GM12865 (cell line): ENCODE results near the gene USP53.
A peak's percentile ranks its signal among the peaks of the same experiment; 100 is the strongest.

Experiments used
- DNase-seq: peaks from one replicate; pipeline ENCODE4 v3.0.0; 2010; ENCODE audit warnings: low read depth
- H3K4me3 ChIP-seq: 2 replicates; pipeline ENCODE4 v1.5.1; 2011; ENCODE audit warnings: mild to moderate bottlenecking, low read depth, low read length, control low read depth
- TF ChIP-seq, protein P1 (sequence below): IDR thresholded peaks from 2 replicates; pipeline ENCODE4 v1.5.1; 2011; ENCODE audit warnings: low read length, control low read depth, low read depth, inconsistent platforms; ENCODE audit not compliant: insufficient read depth; ENCODE audit errors: missing control alignments

The USP53 gene

DNA sequence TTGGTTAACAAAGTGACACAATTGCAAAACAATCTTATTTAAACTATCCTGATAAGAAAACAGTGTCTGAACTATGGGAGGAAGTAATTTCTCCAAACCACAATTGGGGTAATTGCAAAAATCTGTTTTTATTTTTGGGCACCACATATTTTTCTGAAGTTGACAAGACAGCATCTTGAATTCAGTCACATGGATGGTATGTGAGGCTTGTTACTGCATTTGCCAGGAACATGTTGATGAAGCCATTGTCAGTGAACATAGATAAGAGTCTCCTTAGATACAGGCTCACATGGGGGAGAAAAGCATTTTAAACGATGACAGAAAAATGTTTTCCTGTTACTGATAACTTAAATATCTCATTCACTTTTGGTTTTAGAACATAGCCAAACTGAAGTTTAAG is 5.5 kb upstream of the USP53 start:
- no peak for DNase-seq
- H3K4me3 ChIP-seq = no peak overlapping the region

DNA sequence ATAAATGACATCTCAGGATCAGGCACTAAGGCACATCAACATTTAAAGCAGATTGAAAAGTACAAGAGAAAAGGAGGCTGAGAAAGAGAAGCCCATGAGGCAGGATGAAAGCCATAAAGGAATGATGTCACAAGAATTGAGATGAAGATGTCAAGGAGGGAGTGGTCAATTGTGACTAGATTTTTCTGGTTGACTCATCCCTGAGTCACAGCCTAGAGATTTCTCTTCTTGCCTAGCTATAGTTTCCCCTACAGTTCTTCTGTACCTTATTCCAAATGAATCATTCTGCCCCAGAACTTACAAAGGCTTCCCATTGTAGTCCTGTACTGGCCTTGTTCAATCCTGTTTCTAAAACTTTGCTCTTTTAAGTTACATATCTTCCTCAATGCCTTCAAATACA is 3.4 kb upstream of the USP53 start:
- DNase-seq = peak; percentile 20
- TF ChIP-seq, protein P1, sequence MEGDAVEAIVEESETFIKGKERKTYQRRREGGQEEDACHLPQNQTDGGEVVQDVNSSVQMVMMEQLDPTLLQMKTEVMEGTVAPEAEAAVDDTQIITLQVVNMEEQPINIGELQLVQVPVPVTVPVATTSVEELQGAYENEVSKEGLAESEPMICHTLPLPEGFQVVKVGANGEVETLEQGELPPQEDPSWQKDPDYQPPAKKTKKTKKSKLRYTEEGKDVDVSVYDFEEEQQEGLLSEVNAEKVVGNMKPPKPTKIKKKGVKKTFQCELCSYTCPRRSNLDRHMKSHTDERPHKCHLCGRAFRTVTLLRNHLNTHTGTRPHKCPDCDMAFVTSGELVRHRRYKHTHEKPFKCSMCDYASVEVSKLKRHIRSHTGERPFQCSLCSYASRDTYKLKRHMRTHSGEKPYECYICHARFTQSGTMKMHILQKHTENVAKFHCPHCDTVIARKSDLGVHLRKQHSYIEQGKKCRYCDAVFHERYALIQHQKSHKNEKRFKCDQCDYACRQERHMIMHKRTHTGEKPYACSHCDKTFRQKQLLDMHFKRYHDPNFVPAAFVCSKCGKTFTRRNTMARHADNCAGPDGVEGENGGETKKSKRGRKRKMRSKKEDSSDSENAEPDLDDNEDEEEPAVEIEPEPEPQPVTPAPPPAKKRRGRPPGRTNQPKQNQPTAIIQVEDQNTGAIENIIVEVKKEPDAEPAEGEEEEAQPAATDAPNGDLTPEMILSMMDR = no peak
- no peak overlapping the region for H3K4me3 ChIP-seq

More for the DNA sequence above, 5.5 kb upstream of the USP53 start:
- TF ChIP-seq, protein P1 = no peak

DNA sequence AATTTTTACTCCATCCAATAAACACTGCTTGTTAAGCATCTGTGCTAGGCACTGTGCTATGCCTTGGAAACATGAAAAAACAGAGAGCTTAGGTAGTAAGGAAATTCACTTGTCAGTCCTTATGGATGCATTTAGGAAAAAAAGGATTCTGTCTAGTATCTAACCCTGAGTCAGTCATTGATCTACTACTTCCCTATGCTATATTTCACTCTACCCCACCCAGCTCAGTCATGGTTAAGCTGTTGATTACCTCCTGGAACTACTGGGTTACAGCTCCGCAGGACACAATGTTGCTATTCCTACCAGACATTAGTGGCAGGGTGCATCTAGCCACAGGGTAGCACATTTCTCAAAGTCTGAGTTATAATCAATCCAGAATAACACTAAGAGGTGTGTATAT is 2.9 kb upstream of the USP53 start:
- DNase-seq = no peak
- TF ChIP-seq, protein P1 = no peak
- no peak overlapping the region for H3K4me3 ChIP-seq

DNA sequence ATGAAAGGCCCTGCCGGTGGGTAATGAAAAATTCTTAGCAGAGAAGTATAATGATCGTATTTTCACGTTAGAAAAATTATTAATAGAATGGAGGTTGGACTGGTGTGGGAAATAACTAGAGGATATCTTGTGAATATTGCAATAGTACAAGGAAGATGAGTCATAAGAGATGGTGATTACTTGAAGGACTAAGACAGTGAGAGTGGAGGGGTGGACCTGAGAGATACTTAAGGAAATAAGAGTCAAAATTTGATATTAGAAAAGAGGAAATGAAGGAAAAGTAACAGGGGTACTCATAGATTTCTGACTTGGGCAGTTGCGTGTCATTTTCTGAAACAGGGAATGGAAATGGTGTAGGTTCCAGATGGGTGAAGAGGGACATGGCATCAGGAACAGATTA is 1.7 kb upstream of the USP53 start:
- H3K4me3 ChIP-seq = no peak overlapping the region
- TF ChIP-seq, protein P1 = no peak
- DNase-seq = no peak

DNA sequence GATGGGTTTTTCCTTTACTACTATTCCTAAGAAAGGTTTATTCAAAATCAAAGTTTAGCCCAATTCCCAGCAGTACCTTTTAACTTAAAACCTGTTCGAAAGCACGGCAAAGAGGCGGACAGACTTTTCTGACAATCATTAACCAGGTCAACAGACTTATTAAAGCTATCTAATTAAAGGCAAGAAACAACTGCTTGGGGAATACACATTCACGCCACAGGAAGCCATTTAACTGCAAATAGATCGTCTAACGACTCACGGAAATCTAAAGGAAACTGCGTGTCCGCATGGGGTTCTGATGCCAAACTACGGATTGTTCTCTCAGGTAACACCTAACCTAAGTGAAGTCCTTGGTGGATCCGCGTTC is 663 bp upstream of the USP53 start:
- H3K4me3 ChIP-seq = peak overlapping the region; percentile 70
- TF ChIP-seq, protein P1 = no peak
- DNase-seq = no peak

DNA sequence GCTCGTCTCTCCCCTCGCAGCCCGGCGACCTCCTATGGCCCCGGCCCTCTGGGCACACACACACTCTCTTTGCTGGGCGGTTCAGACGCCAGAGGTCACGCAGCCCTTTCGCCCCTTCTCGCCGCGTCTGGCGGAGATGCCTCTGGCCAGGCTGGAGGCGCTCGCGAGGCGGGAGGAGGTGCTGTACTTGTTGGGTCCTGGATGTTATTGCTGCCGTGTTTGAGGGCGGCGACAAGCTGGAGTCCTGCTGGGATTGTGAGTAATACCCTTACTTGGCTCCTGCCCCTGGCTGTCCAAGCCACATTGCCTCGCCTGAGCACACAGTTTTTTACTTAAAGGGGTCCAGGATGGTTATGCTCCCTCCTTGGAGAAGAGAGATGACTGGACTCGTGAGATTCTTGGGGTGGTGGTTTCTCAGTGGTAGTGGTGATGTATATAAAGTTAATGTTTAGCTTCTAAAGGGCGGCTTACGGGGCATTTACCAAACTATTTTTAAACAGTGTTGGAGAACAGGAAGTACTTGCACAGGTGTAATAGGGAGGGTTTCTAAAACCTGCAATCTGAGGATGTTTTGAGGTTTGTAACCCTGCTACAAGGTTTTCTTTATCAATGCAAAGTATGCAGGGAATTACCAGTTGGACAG is 572 bp downstream of the USP53 start:
- TF ChIP-seq, protein P1 = peak; percentile 43
- H3K4me3 ChIP-seq = peak overlapping the region; percentile 70

DNA sequence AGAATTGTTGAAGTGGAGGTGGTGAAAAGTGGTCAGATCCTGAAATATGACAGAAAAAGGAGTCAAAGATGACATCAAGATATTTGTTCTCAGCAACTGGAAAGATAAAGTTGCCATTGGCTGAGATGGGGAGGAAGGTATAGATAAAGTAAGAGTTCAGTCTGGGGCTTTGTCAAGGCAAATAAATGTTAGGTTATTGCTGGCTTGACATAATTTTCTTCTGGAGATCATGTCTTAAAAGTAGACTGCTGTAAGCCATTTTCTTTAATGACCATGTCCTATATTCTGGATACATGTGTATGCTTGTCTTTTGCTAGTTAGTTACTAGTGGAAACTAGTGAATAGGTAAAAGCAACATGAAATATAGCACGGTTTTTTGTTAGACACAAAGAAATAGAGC is 5.6 kb downstream of the USP53 start:
- no peak for DNase-seq
- TF ChIP-seq, protein P1 = no peak
- no peak overlapping the region for H3K4me3 ChIP-seq

More for the DNA sequence above, 572 bp downstream of the USP53 start:
- peak; percentile 89 for DNase-seq
